SK-N-SH (cell line): ENCODE measurements around the gene UPK1B. TPM values are rescaled to one million over a fixed set of nuclear protein-coding genes. Genes with fewer than 3 reads are reported as not detected.
A peak's percentile ranks its signal among the peaks of the same experiment; 100 is the strongest.

Experiments
- CTCF ChIA-PET: fragments of 300-600, 350-600 bp; formaldehyde crosslinking; extraction: SDS; loops from one replicate; lab custom pipeline; 2021; lab: Yijun Ruan, JAX
- POLR2A ChIA-PET: fragments of 350-600 bp; sonication (Branson Sonifier 250); formaldehyde crosslinking; extraction: SDS; loops from one replicate; lab custom pipeline; 2020; ENCODE audit warnings: antibody characterized with exemption, inconsistent platforms; lab: Yijun Ruan, JAX
- DNase-seq: peaks from one replicate; pipeline ENCODE4 v3.0.0; 2012
- H2AFZ ChIP-seq: fragments of 200-600 bp; sonication (generic); 2 replicates; pipeline ENCODE4 v1.8.1; 2016; ENCODE audit warnings: antibody characterized with exemption, mild to moderate bottlenecking, low read depth
- H3F3A ChIP-seq: fragments of 200-600 bp; sonication (generic); replicated peaks from 2 replicates; pipeline ENCODE3; 2016; ENCODE audit warnings: antibody characterized with exemption, mild to moderate bottlenecking; ENCODE audit not compliant: insufficient read depth
- H3K27ac ChIP-seq, 2 experiments: fragments of 200-500 bp in 1 of 2; fragments of 200-600 bp in 1 of 2; sonication (Bioruptor generic) in 1 of 2; sonication (generic), shearing (Covaris generic) in 1 of 2; 2 replicates each; pipeline versions ENCODE4 v1.5.1 to v1.6.1; 2014 to 2016; ENCODE audit warnings: low read depth in 2 of 2, inconsistent platforms in 1 of 2, low read length in 1 of 2, mild to moderate bottlenecking in 1 of 2, mixed read lengths in 1 of 2
- H3K27me3 ChIP-seq: fragments of 200-600 bp; sonication (generic), shearing (Covaris generic); 2 replicates; pipeline ENCODE4 v1.6.1; 2016; ENCODE audit warnings: mixed run types; ENCODE audit not compliant: insufficient read depth
- H3K36me3 ChIP-seq, 2 experiments: fragments of 200-500 bp in 1 of 2; fragments of 200-600 bp in 1 of 2; sonication (Bioruptor generic) in 1 of 2; sonication (generic) in 1 of 2; replicated peaks in 1 of 2; 2 replicates each; pipeline versions ENCODE3 to v1.5.1; 2014 to 2016; ENCODE audit warnings: low read length in 1 of 2, mild to moderate bottlenecking in 1 of 2; ENCODE audit not compliant: insufficient read depth in 2 of 2, control insufficient read depth in 1 of 2
- H3K4me1 ChIP-seq, 2 experiments: fragments of 200-500 bp in 1 of 2; fragments of 200-600 bp in 1 of 2; sonication (Bioruptor generic) in 1 of 2; sonication (generic), shearing (Covaris generic) in 1 of 2; 2 replicates each; pipeline versions ENCODE4 v1.5.1 to v1.6.1; 2014 to 2016; ENCODE audit warnings: low read depth in 1 of 2, low read length in 1 of 2, mixed run types in 1 of 2; ENCODE audit not compliant: insufficient read depth in 2 of 2, control insufficient read depth in 1 of 2
- H3K4me2 ChIP-seq: fragments of 200-600 bp; sonication (generic), shearing (Covaris generic); 2 replicates; pipeline ENCODE4 v1.6.1; 2017; ENCODE audit warnings: mixed run types
- H3K4me3 ChIP-seq, 2 experiments: fragments of 200-500 bp in 1 of 2; fragments of 200-600 bp in 1 of 2; sonication (Bioruptor generic) in 1 of 2; sonication (generic), shearing (Covaris generic) in 1 of 2; 2 replicates each; pipeline versions ENCODE4 v1.5.1 to v1.8.1; 2014 to 2016; ENCODE audit warnings: low read depth in 2 of 2, inconsistent platforms in 1 of 2, low read length in 1 of 2, mild to moderate bottlenecking in 1 of 2, mixed read lengths in 1 of 2, moderate library complexity in 1 of 2
- H3K79me2 ChIP-seq: fragments of 200-600 bp; sonication (generic); 2 replicates; pipeline ENCODE4 v1.8.1; 2017; ENCODE audit warnings: mild to moderate bottlenecking; ENCODE audit not compliant: insufficient read depth
- H3K9ac ChIP-seq: fragments of 200-600 bp; sonication (generic); 2 replicates; pipeline ENCODE4 v1.6.1; 2017; ENCODE audit warnings: mixed run types
- H3K9me2 ChIP-seq: fragments of 200-600 bp; sonication (generic); 2 replicates; pipeline ENCODE4 v1.6.1; 2017; ENCODE audit warnings: mixed run types
- H3K9me3 ChIP-seq: fragments of 200-600 bp; sonication (generic); 2 replicates; pipeline ENCODE4 v1.6.1; 2017; ENCODE audit warnings: mixed run types, mild to moderate bottlenecking, moderate library complexity
- H4K20me1 ChIP-seq: fragments of 200-600 bp; sonication (generic); 2 replicates; pipeline ENCODE4 v1.6.1; 2017; ENCODE audit warnings: mild to moderate bottlenecking, mixed run types; ENCODE audit not compliant: insufficient read depth
- ELF1 ChIP-seq: IDR thresholded peaks from 2 replicates; pipeline ENCODE4 v1.4.0; 2012
- EZH2phosphoT487 ChIP-seq: fragments of 200-600 bp; sonication (generic); IDR thresholded peaks from 2 replicates; pipeline ENCODE4 v1.6.1; 2017; ENCODE audit warnings: low read depth, mixed run types, mild to moderate bottlenecking, antibody characterized with exemption, moderate library complexity, borderline replicate concordance
- FOSL2 ChIP-seq: IDR thresholded peaks from 2 replicates; pipeline ENCODE4 v1.4.0; 2012; ENCODE audit warnings: low read depth, mild to moderate bottlenecking, moderate library complexity, borderline replicate concordance
- FOXM1 ChIP-seq: IDR thresholded peaks from 2 replicates; pipeline ENCODE4 v1.4.0; 2012; ENCODE audit warnings: low read depth, mild to moderate bottlenecking
- GABPA ChIP-seq: IDR thresholded peaks from 2 replicates; pipeline ENCODE4 v1.4.0; 2012; ENCODE audit warnings: low read depth, mild to moderate bottlenecking
- GATA2 ChIP-seq: sonication (generic); formaldehyde crosslinking; IDR thresholded peaks from 2 replicates; pipeline ENCODE4 v1.5.0; 2020; ENCODE audit warnings: mild to moderate bottlenecking, missing genetic modification reagents
- MAX ChIP-seq: IDR thresholded peaks from 2 replicates; pipeline ENCODE4 v1.4.0; 2012; ENCODE audit warnings: low read depth
- NFIC ChIP-seq: IDR thresholded peaks from 2 replicates; pipeline ENCODE4 v1.4.0; 2012; ENCODE audit warnings: borderline replicate concordance
- PBX3 ChIP-seq: IDR thresholded peaks from 2 replicates; pipeline ENCODE4; 2012
- RAD21 ChIP-seq: IDR thresholded peaks from 2 replicates; pipeline ENCODE4 v1.6.1; 2012; ENCODE audit warnings: mild to moderate bottlenecking, low read length
- RFX5 ChIP-seq: IDR thresholded peaks from 2 replicates; pipeline ENCODE4 v1.6.1; 2012; ENCODE audit warnings: mild to moderate bottlenecking, improper control_type of control experiment, low read length
- RXRA ChIP-seq: IDR thresholded peaks from 2 replicates; pipeline ENCODE4 v1.4.0; 2012; ENCODE audit warnings: low read depth, mild to moderate bottlenecking, borderline replicate concordance
- SIN3A ChIP-seq: IDR thresholded peaks from 2 replicates; pipeline ENCODE4 v1.6.1; 2012; ENCODE audit warnings: low read depth, mild to moderate bottlenecking, low read length, moderate library complexity, borderline replicate concordance
- TCF12 ChIP-seq: IDR thresholded peaks from 2 replicates; pipeline ENCODE4 v1.4.0; 2012
- USF1 ChIP-seq: IDR thresholded peaks from 2 replicates; pipeline ENCODE4 v1.4.0; 2012; ENCODE audit warnings: low read depth, borderline replicate concordance
- YY1 ChIP-seq: IDR thresholded peaks from 2 replicates; pipeline ENCODE4 v1.4.0; 2012; ENCODE audit warnings: low read depth, mild to moderate bottlenecking
- ZBTB33 ChIP-seq: IDR thresholded peaks from 2 replicates; pipeline ENCODE4 v1.4.0; 2012; ENCODE audit warnings: low read depth, borderline replicate concordance
- WGBS: methylation state at CpG from one replicate; pipeline ENCODE4 v1.1.6; 2017; ENCODE audit warnings: low lambda C conversion rate; 5-methylcytosine and 5-hydroxymethylcytosine counted together
- polyA plus RNA-seq, 3 experiments: library from polyadenylated mRNA; depleted of rRNA; stranded (reverse); fragments of >200 nt; gene quantifications; 2 replicates each; pipeline ENCODE4 v1.2.3, GENCODE V29; 2012

Gene UPK1B
- polyA plus RNA-seq, 1 of the 3 experiments (the other 2 are of a cell fraction), result not detected

GRCh38 chr3:119240101-119240590 is 66.7 kb downstream of the UPK1B start:
- POLR2A ChIA-PET, result interaction anchor here (0.9 to 1.3 kb wide), 4 partner anchors 23 to 259 kb away, joined by 3 read pairs; no protein-coding TSS in a partner anchor
- TF ChIP-seq USF1, result peak; percentile 52; the same call in 1 of the 2 replicates
- no peak for TF ChIP-seq GABPA
- TF ChIP-seq GATA2 (CRISPR knock-in tag), result peak; percentile 36; the same call in 1 of the 2 replicates
- Histone ChIP-seq H3K4me2 (peak overlapping the region; percentile 95), H3K4me3 (peak overlapping the region; percentile 73 to 83), H3K9me3 (no peaks in the 10 kb centered on the region), H3K27me3 (no peaks in the 10 kb centered on the region), H3K9ac (peak overlapping the region; percentile 84), H3K27ac (peak overlapping the region; percentile 79 to 89), H2AFZ (peak overlapping the region; percentile 93; the same call in 1 of the 2 replicates), H3K36me3 (peaks cover 21 to 22% of the 10 kb centered on the region in 2 experiments), H3K9me2 (no peaks in the 10 kb centered on the region; the same call in 1 of the 2 replicates), H4K20me1 (no peaks in the 10 kb centered on the region; the same call in 1 of the 2 replicates), H3K4me1 (peaks cover 3 to 8% of the 10 kb centered on the region in 2 experiments; a peak in 3 of 4 replicates), H3K79me2 (peaks cover 48% of the 10 kb centered on the region), H3F3A (peaks cover 28% of the 10 kb centered on the region)
- WGBS, result 3% methylated on average over 7 of the region's 16 CpGs
- no peak for DNase-seq
- CTCF ChIA-PET, result interaction anchor here (0.7 to 3.0 kb wide), 9 partner anchors 9 to 440 kb away, joined by 3 to 18 read pairs (median 5); no protein-coding TSS in a partner anchor

GRCh38 chr3:119240591-119241434 is 67.4 kb downstream of the UPK1B start, which contains the start of gene B4GALT4:
B4GALT4 (minus strand) TSS chr3:119240878; CDS start chr3:119230099, 10,779 bp downstream.
- WGBS, result 4% methylated on average over 25 of the region's 70 CpGs
- peak within 1 kb of the TSS; percentile 84 for H3K9ac ChIP-seq
- POLR2A ChIA-PET, result interaction anchor here (0.6 to 1.3 kb wide), 7 partner anchors 17 to 259 kb away, joined by 3 to 4 read pairs (median 3); partner anchors contain the start of gene TMEM39A
- TF ChIP-seq ELF1 (0 out of 2 replicates have a peak, but pooled peaks have one; percentile 9), FOXM1 (no peak), SIN3A (no peak), RFX5 (no peak), NFIC (no peak), ZBTB33 (no peak), TCF12 (no peak), USF1 (no peak), EZH2phosphoT487 (no peak), YY1 (no peak), MAX (peak; percentile 93), RAD21 (no peak), PBX3 (no peak), FOSL2 (no peak), RXRA (no peak)

More at GRCh38 chr3:119240591-119241434, 67.4 kb downstream of the UPK1B start, which contains the start of gene B4GALT4:
- no peaks in the 10 kb centered on the region; the same call in 1 of the 2 replicates for H3K9me2 ChIP-seq
- no peaks in the 10 kb centered on the region; the same call in 1 of the 2 replicates for H4K20me1 ChIP-seq
- CTCF ChIA-PET, result interaction anchor here (0.6 to 3.0 kb wide), 29 partner anchors 9 to 440 kb away, joined by 3 to 18 read pairs (median 3); partner anchors contain the start of genes TEX55 and TMEM39A
- peak within 1 kb of the TSS; percentile 93 for H2AFZ ChIP-seq
- peaks cover 24% of the 10 kb centered on the region for H3F3A ChIP-seq
- peaks cover 45% of the 10 kb centered on the region for H3K79me2 ChIP-seq
- H3K27ac ChIP-seq, result peak within 1 kb of the TSS; percentile 79 to 89
- H3K9me3 ChIP-seq, result no peaks in the 10 kb centered on the region
- H3K4me2 ChIP-seq, result peak within 1 kb of the TSS; percentile 95
- H3K4me3 ChIP-seq, result peak within 1 kb of the TSS; percentile 73 to 83
- peaks cover 1 to 4% of the 10 kb centered on the region in 2 experiments; a peak in 3 of 4 replicates for H3K4me1 ChIP-seq
- H3K36me3 ChIP-seq, result peaks cover 14 to 16% of the 10 kb centered on the region in 2 experiments
- DNase-seq, result peak; percentile 94
- H3K27me3 ChIP-seq, result no peaks in the 10 kb centered on the region
